GM19099 (cell line): ENCODE data around the gene BDH2.
A peak's percentile ranks its signal among the peaks of the same experiment; 100 is the strongest.

ENCODE experiments used
- POLR2A ChIP-seq: IDR thresholded peaks from 3 replicates; pipeline ENCODE4 v1.6.1; 2011; ENCODE audit warnings: low read depth; ENCODE audit not compliant: insufficient read length; ENCODE audit errors: extremely low read depth

The BDH2 gene

DNA sequence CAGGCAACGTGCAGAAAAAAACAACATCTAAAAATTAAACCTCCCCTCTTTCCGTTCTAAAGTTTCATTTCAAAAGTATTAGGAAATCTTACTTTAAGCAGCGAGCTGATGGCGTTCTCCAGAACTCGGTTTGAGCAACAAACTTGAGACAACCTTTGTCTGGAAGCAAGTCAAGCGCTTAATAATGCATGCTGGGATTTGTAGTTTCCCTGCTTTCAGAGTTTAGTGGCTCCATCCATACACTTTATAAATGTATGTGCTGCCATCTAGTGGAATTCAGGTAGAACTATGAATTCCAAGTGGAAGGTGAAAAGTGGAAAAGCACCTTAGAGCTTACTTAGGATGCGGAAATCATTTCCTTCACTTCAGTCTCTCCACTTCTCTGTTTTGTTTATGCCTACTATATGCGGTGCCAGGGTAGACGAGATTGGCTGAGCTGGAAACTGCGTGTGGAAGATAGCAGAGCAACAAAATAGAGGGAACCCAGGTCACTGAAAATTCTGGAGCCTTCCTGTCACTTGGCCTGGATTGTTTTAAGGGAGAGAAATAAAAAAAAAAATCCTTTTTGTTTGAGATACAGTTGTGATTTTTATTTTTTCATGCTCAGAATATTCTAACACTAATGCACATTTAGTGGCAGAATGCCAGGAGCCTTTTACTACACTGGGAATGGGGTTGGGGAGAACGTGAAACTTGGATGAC lies at the start of gene BDH2:
Gene BDH2, minus strand, starts transcription at position 144 of the 702 bp plus-strand sequence. CDS start 3,580 bp downstream, outside the sequence.
- peak; percentile 39 for TF ChIP-seq POLR2A

DNA sequence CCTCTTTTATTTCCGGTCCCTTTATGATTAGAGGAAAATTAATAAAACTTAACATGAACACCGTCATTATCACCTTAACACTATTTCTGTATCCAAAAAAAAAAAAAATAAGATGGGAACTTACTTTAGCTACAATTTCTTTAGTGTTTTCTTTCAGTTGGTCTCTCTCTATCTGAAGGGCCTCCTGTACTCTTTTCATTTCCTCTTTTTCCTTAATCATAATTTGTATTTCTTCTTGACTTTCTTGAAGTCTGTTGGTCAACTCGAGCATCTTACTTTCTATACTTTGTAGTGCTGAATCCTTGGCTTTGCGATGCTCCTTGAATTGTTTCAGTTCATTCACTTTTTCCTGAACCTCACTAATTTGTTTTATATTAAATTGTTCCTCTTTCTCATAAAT lies 45.3 kb upstream of the BDH2 start:
- no peak for TF ChIP-seq POLR2A

DNA sequence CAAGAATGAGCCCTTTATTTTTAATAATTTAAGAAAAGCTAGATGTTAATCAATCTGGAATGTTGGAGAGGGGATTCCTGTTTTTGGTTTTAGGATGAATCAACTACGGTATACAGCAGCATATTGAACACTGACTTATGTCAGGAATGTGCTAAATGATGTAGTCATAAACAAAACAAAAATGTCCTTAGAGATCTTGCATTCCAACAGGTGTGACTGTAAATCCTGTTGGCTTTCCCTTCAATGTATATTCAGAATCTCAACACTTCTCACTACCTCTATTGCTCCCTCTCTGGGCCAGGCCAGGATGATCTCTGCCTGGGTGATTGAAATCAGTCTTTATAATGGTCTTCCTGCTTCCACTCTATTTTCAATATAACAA lies 37.8 kb upstream of the BDH2 start:
- no peak for TF ChIP-seq POLR2A

DNA sequence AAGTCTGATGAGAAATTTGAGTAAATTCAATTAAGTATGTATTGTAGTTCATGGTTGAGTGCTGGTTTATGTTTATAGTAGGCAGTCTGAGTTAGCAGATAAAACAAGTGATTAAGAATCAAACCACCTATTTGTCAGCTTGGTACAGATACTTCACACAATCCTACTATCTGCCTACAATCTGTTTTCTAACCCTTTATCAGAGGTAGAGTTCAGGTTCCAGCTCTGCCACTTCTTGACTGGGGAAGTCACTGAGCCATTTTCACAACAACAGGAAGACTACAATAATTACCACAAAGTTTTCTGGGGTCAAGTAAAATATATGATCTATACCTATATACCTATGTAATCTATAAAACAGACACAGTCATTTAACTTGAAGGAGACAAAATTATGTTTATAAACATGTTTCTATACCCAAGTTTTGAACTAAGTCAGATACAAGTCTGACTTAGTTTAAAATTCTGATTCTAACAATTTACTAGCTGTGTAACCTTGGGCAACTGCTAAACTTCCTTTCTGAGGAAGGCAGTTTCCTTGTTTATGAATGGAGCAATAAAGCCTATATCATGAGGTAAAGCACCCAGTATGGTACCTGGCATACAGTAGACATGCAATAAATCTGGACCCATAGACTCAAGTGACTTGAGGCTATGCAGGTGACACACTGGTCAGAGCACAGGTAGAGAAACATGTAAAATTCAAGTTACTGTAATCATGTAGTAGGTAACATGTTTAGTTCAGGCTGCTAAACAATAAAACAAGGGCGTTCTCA lies 37.2 kb upstream of the BDH2 start:
- TF ChIP-seq POLR2A, result no peak

DNA sequence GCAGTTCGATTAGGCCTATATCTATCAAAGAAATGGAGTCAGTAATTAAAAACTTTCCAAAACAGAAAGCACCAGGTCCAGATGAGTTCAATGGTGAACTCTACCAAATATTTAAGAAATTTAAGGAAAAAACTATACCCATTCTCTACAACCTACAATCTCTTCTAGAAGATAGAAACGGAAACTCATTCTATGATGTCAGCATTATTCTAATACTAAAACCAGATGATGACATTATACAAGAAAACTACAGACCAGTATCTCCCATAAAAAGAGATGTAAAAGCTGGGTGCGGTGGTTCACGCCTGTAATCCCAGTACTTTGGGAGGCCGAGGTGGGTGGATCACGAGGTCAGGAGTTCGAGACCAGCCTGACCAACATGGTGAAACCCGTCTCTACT lies 29.5 kb upstream of the BDH2 start:
- TF ChIP-seq POLR2A, result no peak

DNA sequence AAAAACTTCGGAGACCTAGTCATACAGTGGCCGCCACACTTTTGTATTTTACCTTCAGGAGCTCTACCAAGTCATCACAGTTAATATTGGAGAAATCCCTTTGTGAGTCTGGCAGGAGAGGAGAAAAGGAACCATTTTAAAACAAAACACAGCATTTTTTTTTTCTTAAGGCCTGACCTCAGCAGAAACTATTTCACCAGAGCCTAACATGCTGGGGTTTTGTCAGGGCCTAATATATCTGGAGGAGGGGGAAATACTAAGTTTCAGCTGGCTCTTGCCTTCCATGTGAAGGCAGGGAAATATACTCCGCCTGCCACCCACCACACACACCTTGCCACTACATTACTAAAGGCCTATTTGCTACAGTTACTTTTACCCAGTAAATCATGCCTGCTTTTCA lies 26.5 kb upstream of the BDH2 start:
- no peak for TF ChIP-seq POLR2A

GRCh38 chr4:103123114-103123513 lies 23.5 kb upstream of the BDH2 start:
- TF ChIP-seq POLR2A, result no peak

DNA sequence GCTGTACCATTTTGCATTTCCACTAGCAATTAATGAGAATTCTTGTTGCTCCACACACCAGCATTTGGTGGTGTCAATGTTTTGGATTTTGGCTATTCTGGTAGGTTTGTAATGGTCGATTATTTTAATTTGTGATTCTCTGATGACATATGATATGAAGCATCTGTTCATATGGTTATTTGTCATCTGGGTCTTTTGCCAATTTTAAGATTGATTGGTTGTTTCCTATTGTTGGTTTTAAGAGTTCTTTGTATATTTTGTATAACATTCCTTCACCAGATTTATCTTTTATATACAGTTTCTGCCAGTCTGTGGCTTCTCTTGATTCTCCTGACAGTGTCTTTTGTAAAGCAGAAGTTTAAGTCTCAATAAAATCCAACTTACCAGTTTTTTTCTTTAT lies 18.5 kb upstream of the BDH2 start:
- TF ChIP-seq POLR2A, result no peak

DNA sequence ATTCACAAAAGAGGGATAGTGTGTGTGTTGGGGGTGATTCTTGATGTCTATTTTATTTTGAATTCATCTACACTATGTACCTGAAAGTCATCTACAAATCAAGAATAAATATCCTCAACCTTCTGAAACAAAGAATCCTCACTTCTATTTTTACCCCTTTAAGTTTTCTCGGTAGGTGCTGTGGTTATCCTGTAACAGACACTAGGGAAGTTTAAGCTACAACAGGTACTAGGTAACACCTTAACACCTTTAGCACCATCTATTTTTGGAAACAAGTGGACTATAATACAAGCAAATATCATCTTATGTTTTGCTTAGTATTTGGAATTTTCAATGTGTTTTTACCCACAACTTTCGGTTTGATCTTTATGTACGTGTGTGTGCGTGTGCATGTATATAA lies 12.0 kb upstream of the BDH2 start:
- TF ChIP-seq POLR2A, result no peak

DNA sequence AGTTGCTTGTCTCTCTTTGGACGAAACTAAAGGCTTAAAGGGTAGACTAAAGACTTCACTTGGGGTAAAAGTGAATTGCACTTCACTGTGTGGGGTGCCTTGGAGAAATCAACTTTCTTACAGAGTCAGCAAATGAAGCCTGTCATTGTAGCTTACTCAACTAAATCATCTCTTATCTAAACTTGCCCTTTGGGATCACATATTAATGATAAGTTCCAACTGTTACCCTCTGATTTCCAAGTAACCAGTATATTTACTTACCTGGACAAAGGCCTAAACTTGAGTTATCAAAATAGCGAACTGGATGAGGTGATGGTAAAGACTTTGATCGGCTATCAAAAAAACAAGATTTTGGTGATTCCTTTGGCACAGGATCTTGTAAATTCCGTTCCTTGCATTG lies 8.9 kb upstream of the BDH2 start:
- no peak for TF ChIP-seq POLR2A

DNA sequence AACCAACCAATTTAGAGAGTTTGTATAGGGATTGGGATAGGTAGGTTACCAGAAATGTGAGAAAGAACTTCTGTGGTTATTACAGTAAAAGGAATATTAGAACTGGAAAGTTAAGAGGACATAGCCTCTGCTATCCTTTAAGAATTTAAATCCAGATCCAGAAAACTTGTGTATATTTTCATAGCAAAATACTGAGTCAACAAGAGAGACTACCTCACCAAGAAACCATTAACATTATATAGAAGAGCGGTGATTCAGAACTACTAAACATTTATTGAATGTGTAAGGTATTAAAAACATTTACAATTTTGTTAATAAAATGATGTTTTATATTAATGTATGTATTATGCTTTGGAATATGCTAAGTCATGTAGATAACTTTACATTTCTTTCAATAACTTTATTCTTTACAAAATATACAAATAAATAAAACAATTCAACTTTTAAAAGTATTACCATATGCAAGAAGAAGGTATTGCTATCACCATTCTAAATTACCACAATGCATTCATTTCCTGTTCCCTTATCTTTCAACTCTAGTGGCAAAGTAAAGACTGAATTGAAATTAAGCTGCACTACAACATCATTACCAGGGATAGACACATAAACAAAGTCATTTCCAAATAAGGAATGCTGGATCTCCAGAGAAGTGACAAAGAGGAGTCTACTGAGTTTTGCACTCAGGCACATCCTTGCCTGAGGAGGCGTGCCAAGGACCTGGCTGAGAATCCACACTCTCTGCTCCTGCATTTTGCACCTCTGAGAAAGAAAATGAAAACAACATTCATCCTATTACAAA lies 6.1 kb upstream of the BDH2 start:
- no peak for TF ChIP-seq POLR2A

GRCh38 chr4:103104886-103105285 lies 5.3 kb upstream of the BDH2 start:
- no peak for TF ChIP-seq POLR2A

- no peak for TF ChIP-seq POLR2A
Observed at GRCh38 chr4:103100691-103101090, 1.1 kb upstream of the BDH2 start.

GRCh38 chr4:103098756-103099440 lies 736 bp downstream of the BDH2 start:
- no peak for TF ChIP-seq POLR2A

DNA sequence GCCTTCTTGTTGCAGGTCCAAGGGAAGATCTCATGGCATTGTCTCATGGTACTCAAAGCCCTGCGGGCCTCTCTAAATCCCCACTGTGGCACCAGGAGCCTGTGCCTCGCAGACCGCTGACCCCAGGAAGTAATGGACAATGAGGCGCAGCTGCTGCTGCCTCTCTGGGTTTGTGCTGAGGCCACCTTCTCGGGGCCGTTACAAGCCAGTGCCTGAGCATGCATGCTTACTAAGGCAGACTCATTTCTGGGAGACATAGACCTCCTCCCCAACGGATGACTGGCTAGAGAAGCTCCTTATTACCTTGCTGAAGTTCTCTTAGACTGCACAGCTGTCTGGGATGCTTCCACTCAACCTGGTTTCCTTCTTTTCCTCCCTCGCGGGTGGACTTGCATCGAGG lies 1.3 kb downstream of the BDH2 start:
- TF ChIP-seq POLR2A, result no peak
